Type B pancreatic cell (in vitro differentiated cells): ENCODE measurements around the gene PARD3B. TPM values are rescaled to one million over a fixed set of nuclear protein-coding genes. Genes with fewer than 3 reads are reported as not detected.

Source experiments
- DNase-seq: peaks from one replicate; pipeline ENCODE4 v3.0.0; 2021; ENCODE audit warnings: mixed read lengths; ENCODE audit not compliant: unreplicated experiment; ENCODE audit errors: extremely low spot score
- H3K27ac Mint-ChIP-seq: 2 replicates; pipeline ENCODE4 v1.8.0; 2021; ENCODE audit warnings: mild to moderate bottlenecking, mixed read lengths
- H3K27me3 Mint-ChIP-seq: 2 replicates; pipeline ENCODE4 v1.8.0; 2021; ENCODE audit warnings: mixed read lengths
- H3K36me3 Mint-ChIP-seq: 2 replicates; pipeline ENCODE4 v1.8.0; 2021; ENCODE audit warnings: mixed read lengths
- H3K4me1 Mint-ChIP-seq: one replicate; pipeline ENCODE4 v1.8.0; 2021; ENCODE audit warnings: mixed read lengths; ENCODE audit not compliant: unreplicated experiment
- H3K4me3 Mint-ChIP-seq: 2 replicates; pipeline ENCODE4 v1.8.0; 2021; ENCODE audit warnings: mild to moderate bottlenecking, mixed read lengths
- H3K9me3 Mint-ChIP-seq: 2 replicates; pipeline ENCODE4 v1.8.0; 2021; ENCODE audit warnings: mixed read lengths
- CTCF ChIP-seq: fragments of 200-600 bp; sonication (generic); conservative IDR thresholded peaks from 2 replicates; pipeline ENCODE4 v1.5.0; 2021; ENCODE audit warnings: antibody characterized with exemption, mild to moderate bottlenecking
- total RNA-seq: library from RNA; stranded (reverse); gene quantifications from 2 replicates; pipeline ENCODE4 v1.2.1, GENCODE V29; 2021; ENCODE audit warnings: low replicate concordance

The PARD3B gene
- total RNA-seq, 1 donor from 2014 or later = 15.9 TPM

GRCh38 chr2:205117125-205117524 lies 571.9 kb downstream of the PARD3B start:
- Mint-ChIP-seq H3K27me3 (no peaks in the 10 kb centered on the region), H3K4me3 (no peak overlapping the region), H3K36me3 (no peaks in the 10 kb centered on the region), H3K4me1 (peaks cover 8% of the 10 kb centered on the region), H3K27ac (no peak overlapping the region), H3K9me3 (no peaks in the 10 kb centered on the region)
- no peak for DNase-seq
- TF ChIP-seq CTCF = no peak

- no peaks in the 10 kb centered on the region for H3K9me3 Mint-ChIP-seq
- peaks cover 8% of the 10 kb centered on the region for H3K4me1 Mint-ChIP-seq
- no peak overlapping the region for H3K4me3 Mint-ChIP-seq
- H3K36me3 Mint-ChIP-seq = peaks cover 5% of the 10 kb centered on the region
- DNase-seq = no peak
- no peak overlapping the region for H3K27ac Mint-ChIP-seq
- no peaks in the 10 kb centered on the region for H3K27me3 Mint-ChIP-seq
- TF ChIP-seq CTCF = no peak
These were observed 573.9 kb downstream of the PARD3B start for GRCh38 chr2:205119136-205119535.

GRCh38 chr2:205128726-205129125 lies 583.5 kb downstream of the PARD3B start:
- no peak overlapping the region for H3K27ac Mint-ChIP-seq
- peaks cover 4% of the 10 kb centered on the region for H3K9me3 Mint-ChIP-seq
- H3K36me3 Mint-ChIP-seq = peaks cover 12% of the 10 kb centered on the region
- DNase-seq = no peak
- TF ChIP-seq CTCF = no peak
- H3K4me1 Mint-ChIP-seq = peaks cover 5% of the 10 kb centered on the region
- H3K27me3 Mint-ChIP-seq = no peaks in the 10 kb centered on the region
- no peak overlapping the region for H3K4me3 Mint-ChIP-seq

- no peak for TF ChIP-seq CTCF
- Mint-ChIP-seq H3K27ac (no peak overlapping the region), H3K4me3 (no peak overlapping the region), H3K36me3 (peaks cover 12% of the 10 kb centered on the region), H3K27me3 (no peaks in the 10 kb centered on the region), H3K4me1 (peaks cover 6% of the 10 kb centered on the region), H3K9me3 (peaks cover 4% of the 10 kb centered on the region)
- DNase-seq = no peak
These were observed 584.3 kb downstream of the PARD3B start for GRCh38 chr2:205129531-205129930.

GRCh38 chr2:205130111-205130829 lies 585.0 kb downstream of the PARD3B start:
- H3K27me3 Mint-ChIP-seq = no peaks in the 10 kb centered on the region
- peaks cover 11% of the 10 kb centered on the region for H3K36me3 Mint-ChIP-seq
- no peak overlapping the region for H3K27ac Mint-ChIP-seq
- no peak for DNase-seq
- H3K4me3 Mint-ChIP-seq = no peak overlapping the region
- H3K9me3 Mint-ChIP-seq = peaks cover 2% of the 10 kb centered on the region
- TF ChIP-seq CTCF = no peak
- H3K4me1 Mint-ChIP-seq = peaks cover 10% of the 10 kb centered on the region
